Daoy (cell line): ENCODE results near the gene STARD8. TPM values are rescaled to one million over a fixed set of nuclear protein-coding genes. Genes with fewer than 3 reads are reported as not detected.

ENCODE experiments used
- DNase-seq: peaks from one replicate; pipeline ENCODE4 v3.0.0-alpha.2; 2015; ENCODE audit warnings: low read depth
- total RNA-seq: library from RNA; depleted of rRNA; stranded (reverse); fragments of >200 nt; shearing (Covaris generic); gene quantifications from 2 replicates; pipeline ENCODE4 v1.2.3, GENCODE V29; 2014; rRNA removed

The STARD8 gene
- total RNA-seq, 1 experiment from 2014 or later, result 3.8 TPM

DNA sequence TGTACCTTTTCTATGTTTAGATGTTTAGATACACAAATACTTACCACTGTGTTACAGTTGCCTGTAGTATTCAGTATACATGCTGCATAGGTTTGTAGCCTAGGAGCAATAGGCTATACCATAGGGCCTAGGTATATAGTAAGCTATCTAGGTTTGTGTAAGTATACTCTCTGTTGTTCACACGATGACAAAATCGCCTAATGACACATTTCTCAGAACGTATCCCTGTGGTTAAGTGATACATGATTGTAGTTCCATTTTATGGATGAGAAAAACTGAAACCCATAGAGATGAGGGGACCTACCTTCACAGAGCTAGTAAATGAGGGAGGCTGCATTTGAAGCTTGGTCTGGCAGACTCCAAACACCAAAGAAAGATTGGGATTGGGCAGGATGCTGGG lies 102.0 kb downstream of the STARD8 start:
- no peak for DNase-seq

DNA sequence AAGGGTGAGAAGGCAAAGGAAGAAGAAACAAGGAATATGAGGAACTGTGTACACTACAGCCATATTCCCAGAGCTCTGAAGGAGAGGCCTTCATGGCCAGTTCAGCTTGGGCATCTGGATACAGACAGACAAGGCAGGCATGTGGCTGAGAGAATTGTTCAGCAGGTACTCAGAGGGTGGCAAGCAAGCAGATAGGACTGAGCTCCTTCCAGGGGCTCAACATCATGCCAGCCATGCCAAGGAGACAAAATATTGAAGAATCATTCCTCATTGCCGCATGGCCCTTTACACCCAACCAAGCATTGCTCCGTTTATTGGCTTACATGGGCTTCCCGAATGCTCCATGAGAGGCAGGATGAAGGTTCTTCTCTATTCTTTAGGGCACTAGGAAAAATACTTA lies 102.8 kb downstream of the STARD8 start:
- no peak for DNase-seq

- no peak for DNase-seq
Measured at GRCh38 chrX:68751372-68751771, 103.9 kb downstream of the STARD8 start.

DNA sequence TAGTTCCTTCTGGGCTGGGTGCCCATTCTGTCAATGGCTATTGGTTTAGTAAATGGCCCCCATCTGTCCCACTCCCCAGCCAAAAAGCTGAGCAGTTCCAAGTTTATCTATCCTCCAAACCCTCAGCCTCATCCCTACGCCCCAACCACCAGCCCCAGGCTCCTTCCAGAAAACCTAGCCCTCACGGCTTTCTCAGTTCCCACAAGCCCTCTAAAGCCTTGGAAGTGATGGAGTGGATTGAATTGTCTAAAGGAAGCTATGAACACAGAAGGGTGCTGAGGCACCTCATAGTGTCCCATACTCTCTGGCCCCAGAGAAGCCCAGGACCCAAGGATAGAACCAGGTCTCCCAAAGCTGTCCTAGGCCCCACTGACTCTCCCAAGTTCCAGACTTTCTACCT lies 105.8 kb downstream of the STARD8 start:
- no peak for DNase-seq

DNA sequence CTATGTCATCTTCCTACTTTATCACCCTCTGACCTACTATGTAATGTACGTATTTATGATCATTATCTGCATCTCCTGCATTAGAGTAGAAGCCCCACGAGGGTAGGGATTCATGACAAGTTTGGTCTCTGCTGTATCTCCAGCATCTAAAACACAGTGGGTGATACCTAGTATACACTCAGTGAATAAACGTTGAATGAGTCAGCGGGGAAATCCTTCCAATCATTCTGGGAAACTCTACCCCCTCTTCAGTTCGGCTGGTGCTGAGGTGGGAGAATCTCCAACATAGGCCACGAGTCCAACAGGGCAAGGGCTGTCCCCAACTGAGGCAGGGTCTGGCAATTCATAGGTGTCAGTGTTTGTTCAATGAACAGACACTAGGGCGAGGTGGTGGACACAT lies 106.9 kb downstream of the STARD8 start:
- DNase-seq, result no peak

GRCh38 chrX:68755616-68756125 lies 108.2 kb downstream of the STARD8 start:
- no peak for DNase-seq

DNA sequence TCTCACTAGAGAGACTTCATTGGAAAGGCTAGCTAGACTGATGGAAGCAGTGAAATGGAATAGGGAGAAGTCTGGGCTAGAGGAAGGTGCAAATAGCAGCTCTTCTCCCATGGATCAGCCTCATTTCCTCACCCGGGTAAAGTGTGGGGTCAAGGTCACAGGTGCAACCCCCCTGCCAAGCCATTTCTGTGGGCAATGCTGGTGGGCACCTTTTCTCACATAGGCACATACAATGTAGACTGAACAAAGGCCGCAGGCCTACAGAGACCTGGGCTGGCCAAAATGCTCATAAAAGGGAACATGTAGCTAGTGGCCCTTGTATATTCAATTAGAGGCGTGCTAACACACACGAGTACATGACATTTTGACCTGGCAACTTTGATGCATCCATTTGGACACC lies 109.9 kb downstream of the STARD8 start:
- DNase-seq, result no peak

DNA sequence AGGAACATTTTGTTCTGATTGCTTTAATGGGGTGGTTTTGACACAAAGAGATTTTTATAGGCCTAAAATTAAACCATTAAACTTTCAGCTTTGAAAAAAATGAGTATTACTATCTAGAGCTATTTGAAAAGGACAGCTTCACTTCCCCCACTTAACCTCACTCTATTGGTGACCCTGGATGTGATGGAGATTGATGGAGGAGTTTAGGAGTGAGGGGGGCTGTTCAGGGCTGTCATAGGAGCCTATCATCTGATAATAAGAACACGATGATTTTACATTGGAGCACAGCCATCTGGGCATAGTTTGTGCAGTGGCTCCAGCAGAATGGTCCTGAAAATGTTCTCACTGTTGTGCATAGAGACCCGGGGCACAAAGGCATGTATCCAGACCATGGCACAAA lies 110.3 kb downstream of the STARD8 start:
- DNase-seq, result no peak

DNA sequence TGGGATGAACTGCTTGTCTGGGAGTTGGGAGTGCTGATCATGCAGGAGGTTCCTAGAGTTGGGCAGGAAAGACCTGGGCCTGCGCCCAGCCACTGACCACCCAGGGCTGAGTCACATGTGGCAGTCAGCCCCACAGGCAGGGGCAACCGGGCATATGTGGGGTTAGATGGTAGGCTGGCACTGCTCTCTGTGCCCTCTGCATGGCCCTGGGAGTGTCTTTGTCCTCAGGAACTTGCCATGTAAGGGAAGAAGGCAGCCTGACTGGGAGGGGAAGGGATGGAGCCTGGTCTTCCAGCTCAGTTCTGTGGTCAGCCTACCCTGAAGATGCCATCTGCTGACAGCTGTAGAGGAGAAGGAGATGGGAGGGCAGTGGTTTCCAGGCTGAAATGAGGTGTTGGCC lies 111.2 kb downstream of the STARD8 start:
- no peak for DNase-seq

DNA sequence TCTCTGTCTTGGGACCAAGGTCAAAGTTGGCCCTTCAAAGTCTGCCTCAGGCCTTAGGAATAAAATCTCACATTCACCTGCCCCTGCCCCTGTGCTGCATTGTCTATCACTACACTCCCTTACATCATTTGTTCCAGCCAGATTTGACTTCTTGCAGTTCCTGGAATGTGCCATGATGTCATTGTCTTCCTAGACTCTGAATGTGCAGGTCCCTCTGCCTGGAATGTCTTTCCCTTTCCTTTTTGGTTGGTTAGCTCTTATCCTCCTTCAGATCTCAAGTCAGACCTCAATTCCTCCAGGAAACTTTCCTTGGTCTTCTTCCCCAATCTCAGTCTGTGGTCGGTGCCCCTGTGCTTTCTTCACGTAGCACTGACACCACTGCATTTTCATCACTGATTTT lies 113.6 kb downstream of the STARD8 start:
- DNase-seq, result no peak

- DNase-seq, result no peak
Measured at GRCh38 chrX:68762766-68763165, 115.3 kb downstream of the STARD8 start.

DNA sequence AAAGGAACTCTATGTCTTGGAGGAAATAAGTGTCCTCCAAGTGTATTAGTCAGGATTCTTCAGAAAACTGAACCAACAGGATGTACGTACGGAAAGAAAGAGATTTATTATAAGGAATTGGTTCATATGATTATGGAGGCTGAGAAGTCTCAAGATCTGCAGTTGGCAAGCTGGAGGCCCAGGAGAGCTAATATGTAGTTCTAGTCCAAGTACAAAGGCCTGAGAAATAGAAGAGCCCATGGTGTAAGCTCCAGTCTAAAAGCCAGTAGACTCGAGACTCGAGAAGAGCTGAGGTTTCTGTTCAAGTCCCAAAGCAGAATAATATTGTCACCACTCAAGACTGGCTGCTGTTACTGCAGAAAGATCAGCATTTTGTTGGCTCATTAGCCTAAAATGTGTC lies 116.0 kb downstream of the STARD8 start:
- no peak for DNase-seq

Other genes starting within 250 kb of the STARD8 start
- 2.6 and 3.1 TPM in 2 replicates for gene OPHN1, start 214.2 kb upstream of the STARD8 start, total RNA-seq
- gene YIPF6, start 148.6 kb upstream of the STARD8 start, total RNA-seq, result 16.6 and 31.3 TPM in 2 replicates
- 12.9 and 14.9 TPM in 2 replicates for gene EFNB1, start 181.4 kb downstream of the STARD8 start, total RNA-seq